ENCODE results near the gene CREB5. TPM values are rescaled to one million over a fixed set of nuclear protein-coding genes. Genes with fewer than 3 reads are reported as not detected.
A peak's percentile ranks its signal among the peaks of the same experiment; 100 is the strongest.

The CREB5 gene, protein sequence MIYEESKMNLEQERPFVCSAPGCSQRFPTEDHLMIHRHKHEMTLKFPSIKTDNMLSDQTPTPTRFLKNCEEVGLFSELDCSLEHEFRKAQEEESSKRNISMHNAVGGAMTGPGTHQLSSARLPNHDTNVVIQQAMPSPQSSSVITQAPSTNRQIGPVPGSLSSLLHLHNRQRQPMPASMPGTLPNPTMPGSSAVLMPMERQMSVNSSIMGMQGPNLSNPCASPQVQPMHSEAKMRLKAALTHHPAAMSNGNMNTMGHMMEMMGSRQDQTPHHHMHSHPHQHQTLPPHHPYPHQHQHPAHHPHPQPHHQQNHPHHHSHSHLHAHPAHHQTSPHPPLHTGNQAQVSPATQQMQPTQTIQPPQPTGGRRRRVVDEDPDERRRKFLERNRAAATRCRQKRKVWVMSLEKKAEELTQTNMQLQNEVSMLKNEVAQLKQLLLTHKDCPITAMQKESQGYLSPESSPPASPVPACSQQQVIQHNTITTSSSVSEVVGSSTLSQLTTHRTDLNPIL
- total RNA-seq (2014; rRNA removed): 5.2 and 6.0 TPM in 2 replicates
- Bru-seq, nascent RNA: percentile 43 among the genes with signal in this experiment
- BruChase-seq, experiment 1, labeled RNA remaining after a 6-hour chase: percentile 42 among the genes with signal in this experiment
- percentile 41 among the genes with signal in this experiment for BruChase-seq, experiment 2, labeled RNA remaining after a 2-hour chase
- long read RNA-seq, partial matches to known transcripts: 1 of 10 reads
- long read RNA-seq, other reads (novel, unspliced or antisense): 7 of 10 reads

DNA sequence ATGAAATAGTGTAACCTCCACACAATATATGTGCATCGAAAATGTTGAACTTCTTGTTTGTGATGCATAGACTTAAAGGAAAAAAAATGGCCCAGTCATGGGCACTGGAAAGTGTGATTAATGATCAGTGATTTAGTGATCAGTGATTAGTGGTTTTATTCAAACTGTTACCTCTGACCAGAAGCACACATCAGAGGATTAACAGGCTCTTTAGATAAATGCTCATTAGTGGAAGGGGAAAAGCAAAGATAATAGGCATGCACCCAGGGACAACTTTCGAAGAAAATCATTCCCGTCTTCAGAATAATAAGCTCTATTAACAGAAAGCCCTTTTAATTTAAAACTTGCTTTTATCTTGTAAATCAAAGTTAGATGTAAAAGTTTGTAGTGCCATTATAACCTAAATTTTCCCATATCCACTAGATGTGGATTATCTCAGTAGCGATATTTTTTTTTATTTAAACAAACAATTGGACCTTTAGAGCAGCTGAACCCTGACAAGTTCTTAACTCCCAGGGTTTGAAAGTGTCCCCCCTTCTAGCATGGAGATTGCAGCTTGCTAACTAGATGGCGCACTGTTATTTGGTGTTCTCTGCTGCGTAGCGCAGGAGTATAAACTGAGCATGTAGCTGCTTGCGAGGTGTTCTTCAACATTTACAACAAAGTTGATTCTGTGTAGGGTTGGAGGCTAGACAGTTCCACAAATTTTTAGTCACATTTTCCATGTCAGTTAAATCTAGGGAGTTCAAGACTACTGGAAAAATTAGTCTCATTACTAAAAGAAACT is at the start of gene CREB5:
Gene CREB5 (plus strand): TSS at position 643 of the 787 bp plus-strand sequence. CDS start 397 bp downstream, outside the sequence.
- peak; percentile 36 for DNase-seq
- Histone ChIP-seq H3K4me1 (ENCODE audit: insufficient read depth, low read length) (peaks cover 23% of the 10 kb centered on the region), H3K79me2 (ENCODE audit: low read length) (no peaks in the 10 kb centered on the region), H3K9me2 (replicated peaks; ENCODE audit: low read length) (no peaks in the 10 kb centered on the region), H3K9me3 (ENCODE audit: low read length) (no peaks in the 10 kb centered on the region), H3K9ac (ENCODE audit: low read length) (no peak within 1 kb of the TSS), H3K36me3 (ENCODE audit: low read depth, low read length) (no peaks in the 10 kb centered on the region), H3K4me3 (ENCODE audit: low read length) (no peak within 1 kb of the TSS), H3K27me3 (ENCODE audit: low read length) (peaks cover 33% of the 10 kb centered on the region), H3K27ac (ENCODE audit: low read length) (no peak within 1 kb of the TSS), H3F3A (ENCODE audit: low read length, unreplicated experiment) (no peaks in the 10 kb centered on the region), H3K4me2 (ENCODE audit: low read length) (peak within 1 kb of the TSS; percentile 99), H4K20me1 (ENCODE audit: low read length) (no peaks in the 10 kb centered on the region), H2AFZ (ENCODE audit: low read length) (no peak within 1 kb of the TSS)
- TF ChIP-seq EZH2 (IDR thresholded peaks at IDR 0.05; ENCODE audit: low read length, unreplicated experiment): no peak
- TF ChIP-seq, protein P1, sequence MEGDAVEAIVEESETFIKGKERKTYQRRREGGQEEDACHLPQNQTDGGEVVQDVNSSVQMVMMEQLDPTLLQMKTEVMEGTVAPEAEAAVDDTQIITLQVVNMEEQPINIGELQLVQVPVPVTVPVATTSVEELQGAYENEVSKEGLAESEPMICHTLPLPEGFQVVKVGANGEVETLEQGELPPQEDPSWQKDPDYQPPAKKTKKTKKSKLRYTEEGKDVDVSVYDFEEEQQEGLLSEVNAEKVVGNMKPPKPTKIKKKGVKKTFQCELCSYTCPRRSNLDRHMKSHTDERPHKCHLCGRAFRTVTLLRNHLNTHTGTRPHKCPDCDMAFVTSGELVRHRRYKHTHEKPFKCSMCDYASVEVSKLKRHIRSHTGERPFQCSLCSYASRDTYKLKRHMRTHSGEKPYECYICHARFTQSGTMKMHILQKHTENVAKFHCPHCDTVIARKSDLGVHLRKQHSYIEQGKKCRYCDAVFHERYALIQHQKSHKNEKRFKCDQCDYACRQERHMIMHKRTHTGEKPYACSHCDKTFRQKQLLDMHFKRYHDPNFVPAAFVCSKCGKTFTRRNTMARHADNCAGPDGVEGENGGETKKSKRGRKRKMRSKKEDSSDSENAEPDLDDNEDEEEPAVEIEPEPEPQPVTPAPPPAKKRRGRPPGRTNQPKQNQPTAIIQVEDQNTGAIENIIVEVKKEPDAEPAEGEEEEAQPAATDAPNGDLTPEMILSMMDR (conservative IDR thresholded peaks at IDR 0.05; ENCODE audit: low read depth, low read length): peak; percentile 62; the same call in 1 of the 2 replicates
- intact Hi-C loops (cut with micrococcal nuclease): loop anchor here (5.0 to 10.0 kb wide), 3 partner anchors 120 to 313 kb away; no protein-coding TSS in a partner anchor
- ATAC-seq: no peak
- CTCF ChIA-PET: no interaction called here
- no TSS peak for BruUV-seq (replicated peaks)
- POLR2A ChIA-PET (ENCODE audit: unreplicated experiment): no interaction called here

DNA sequence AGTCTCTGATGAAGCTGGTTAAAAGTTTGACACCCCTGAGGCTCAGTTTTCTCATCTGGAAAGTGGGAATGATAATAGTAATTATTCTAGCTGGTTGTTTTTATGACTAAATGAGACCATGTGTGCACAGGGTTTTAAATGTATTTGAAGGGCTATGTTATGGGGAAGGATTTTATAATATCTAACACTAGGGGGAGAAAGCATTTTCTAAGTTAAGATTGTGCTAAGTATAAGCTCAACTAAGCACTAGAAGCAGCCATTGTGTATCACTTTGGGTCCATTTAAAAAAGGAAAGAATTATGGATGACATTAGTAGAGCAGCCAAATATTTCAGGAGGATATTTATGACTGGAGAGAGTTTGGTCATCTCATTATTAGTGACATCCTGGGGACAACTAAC is 49.5 kb upstream of the CREB5 start:
- Histone ChIP-seq H3K27ac (ENCODE audit: low read length) (no peak overlapping the region), H3K36me3 (ENCODE audit: low read depth, low read length) (no peaks in the 10 kb centered on the region), H3K9me2 (replicated peaks; ENCODE audit: low read length) (no peaks in the 10 kb centered on the region), H3K4me1 (ENCODE audit: insufficient read depth, low read length) (peaks cover 16% of the 10 kb centered on the region), H3K79me2 (ENCODE audit: low read length) (no peaks in the 10 kb centered on the region), H4K20me1 (ENCODE audit: low read length) (no peaks in the 10 kb centered on the region), H3K9ac (ENCODE audit: low read length) (no peak overlapping the region), H3F3A (ENCODE audit: low read length, unreplicated experiment) (no peaks in the 10 kb centered on the region), H3K27me3 (ENCODE audit: low read length) (no peaks in the 10 kb centered on the region), H2AFZ (ENCODE audit: low read length) (no peak overlapping the region), H3K4me3 (ENCODE audit: low read length) (no peak overlapping the region), H3K4me2 (ENCODE audit: low read length) (no peak overlapping the region), H3K9me3 (ENCODE audit: low read length) (no peaks in the 10 kb centered on the region)
- DNase-seq (peak; percentile 25), ATAC-seq (no peak)
- ChIA-PET CTCF (interaction anchor here (0.6 to 1.2 kb wide), 3 partner anchors 13 to 66 kb away, joined by 3 to 4 read pairs (median 3); no protein-coding TSS in a partner anchor), POLR2A (ENCODE audit: unreplicated experiment) (no interaction called here)
- TF ChIP-seq, protein P1 (conservative IDR thresholded peaks at IDR 0.05; ENCODE audit: low read depth, low read length): peak; percentile 61
- TF ChIP-seq EZH2phosphoT487 (IDR thresholded peaks at IDR 0.05; ENCODE audit: borderline replicate concordance, low read length): no peak
- intact Hi-C loops (cut with micrococcal nuclease): no loop called here
- BruUV-seq (replicated peaks): no TSS peak

Data from PC-3 (cell line).